Measurements from ENCODE around the gene PPP1R2. TPM values are rescaled to one million over a fixed set of nuclear protein-coding genes. Genes with fewer than 3 reads are reported as not detected.

Gene PPP1R2
- total RNA-seq, 1 experiment from 2014 or later: 46.1 TPM

DNA sequence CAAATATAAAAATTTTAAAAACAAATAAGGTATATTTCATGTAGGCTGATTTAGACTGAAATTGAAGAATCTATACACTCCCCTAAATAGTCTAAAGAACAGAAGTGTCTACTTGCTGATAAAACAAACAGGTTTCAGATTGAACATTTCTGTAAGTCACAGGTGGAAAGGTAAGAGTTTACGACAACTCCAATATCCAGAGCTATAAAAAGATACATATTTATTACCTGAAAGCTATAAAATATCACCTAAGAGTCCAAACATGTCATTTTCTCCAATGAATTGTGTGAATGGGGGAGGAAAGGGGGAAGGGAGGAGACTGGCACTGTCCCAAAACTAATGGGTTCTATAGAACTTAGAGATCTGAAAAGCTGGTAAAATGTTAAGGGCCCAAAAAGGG lies 26.1 kb downstream of the PPP1R2 start:
- Histone ChIP-seq H3K9me2 (ENCODE audit: insufficient read depth) (no peaks in the 10 kb centered on the region), H3K9ac (ENCODE audit: low read length) (no peak overlapping the region), H3K27me3 (ENCODE audit: insufficient read depth, low read length) (no peaks in the 10 kb centered on the region), H3K4me1 (ENCODE audit: control insufficient read depth in 1 of 2, insufficient read depth in 2 of 2, low read length in 2 of 2) (no peaks in the 10 kb centered on the region), H3K4me2 (ENCODE audit: low read length) (no peak overlapping the region), H4K20me1 (ENCODE audit: insufficient read depth) (no peaks in the 10 kb centered on the region), H3K27ac (ENCODE audit: low read depth, low read length) (no peak overlapping the region), H2AFZ (ENCODE audit: low read depth, low read length, poor library complexity, severe bottlenecking) (no peak overlapping the region), H3K36me3 (ENCODE audit: control insufficient read depth in 1 of 2, insufficient read depth in 2 of 2, low read length in 2 of 2) (peaks cover 6 to 7% of the 10 kb centered on the region in 2 experiments; a peak in 2 of 4 replicates), H3K9me3 (ENCODE audit: control insufficient read depth in 1 of 2, insufficient read depth in 1 of 2, low read depth in 1 of 2, low read length in 2 of 2) (no peaks in the 10 kb centered on the region), H3K4me3 (replicated peaks in 1 of 2; ENCODE audit: low read depth in 1 of 2, low read length in 2 of 2) (no peak overlapping the region), H3K79me2 (ENCODE audit: insufficient read depth, low read length) (no peaks in the 10 kb centered on the region)
- ChIA-PET CTCF (interaction anchor here (1.8 kb wide), 1 partner anchor 246 kb away, joined by 6 read pairs; the partner anchor contains the start of gene XXYLT1), RAD21 (ENCODE audit: low non-redundant PET in 1 of 2, low total read pairs in 2 of 2, uncharacterized antibody in 2 of 2, unreplicated experiment in 2 of 2) (interaction anchor here in 1 of 2 experiments (0.6 to 0.7 kb wide), 2 partner anchors 41 to 247 kb away, joined by 3 read pairs; no protein-coding TSS in a partner anchor), POLR2A (no interaction called here)
- DNase-seq (ENCODE audit: low read depth, low spot score) (no peak), ATAC-seq (no peak)
- intact Hi-C loops (cut with micrococcal nuclease): loop anchor here (10.0 kb wide), 1 partner anchor 1182 kb away; no protein-coding TSS in a partner anchor
- BruUV-seq (replicated peaks): no TSS peak
- TF ChIP-seq ZNF274 (IDR thresholded peaks at IDR 0.05; ENCODE audit: low read depth, low read length) (no peak), EGR1 (IDR thresholded peaks at IDR 0.05; ENCODE audit: low read depth) (no peak), EZH2 (IDR thresholded peaks at IDR 0.05) (no peak), SIN3A (IDR thresholded peaks at IDR 0.05; ENCODE audit: low read depth) (no peak), SRF (IDR thresholded peaks at IDR 0.05; ENCODE audit: low read depth) (no peak), ZFX (IDR thresholded peaks at IDR 0.05) (no peak), FOSL1 (IDR thresholded peaks at IDR 0.05; ENCODE audit: low read depth) (no peak), CEBPB (IDR thresholded peaks at IDR 0.05; ENCODE audit: low read depth) (no peak), JUND (IDR thresholded peaks at IDR 0.05) (no peak), YY1 (IDR thresholded peaks at IDR 0.05; ENCODE audit: extremely low read depth, insufficient replicate concordance, low read depth, low read length) (no peak), CBX3 (IDR thresholded peaks at IDR 0.05; ENCODE audit: low read depth) (no peak), EZH2phosphoT487 (IDR thresholded peaks at IDR 0.05; ENCODE audit: borderline replicate concordance) (no peak), SP1 (IDR thresholded peaks at IDR 0.05; ENCODE audit: low read depth) (no peak), POLR2A (IDR thresholded peaks at IDR 0.05; ENCODE audit: borderline replicate concordance, extremely low read depth, insufficient read depth, insufficient read length) (no peak), RAD21 (IDR thresholded peaks at IDR 0.05; ENCODE audit: low read depth) (no peak), POLR2AphosphoS5 (IDR thresholded peaks at IDR 0.05; ENCODE audit: low read depth, low read length) (no peak)
- TF ChIP-seq, protein P1, sequence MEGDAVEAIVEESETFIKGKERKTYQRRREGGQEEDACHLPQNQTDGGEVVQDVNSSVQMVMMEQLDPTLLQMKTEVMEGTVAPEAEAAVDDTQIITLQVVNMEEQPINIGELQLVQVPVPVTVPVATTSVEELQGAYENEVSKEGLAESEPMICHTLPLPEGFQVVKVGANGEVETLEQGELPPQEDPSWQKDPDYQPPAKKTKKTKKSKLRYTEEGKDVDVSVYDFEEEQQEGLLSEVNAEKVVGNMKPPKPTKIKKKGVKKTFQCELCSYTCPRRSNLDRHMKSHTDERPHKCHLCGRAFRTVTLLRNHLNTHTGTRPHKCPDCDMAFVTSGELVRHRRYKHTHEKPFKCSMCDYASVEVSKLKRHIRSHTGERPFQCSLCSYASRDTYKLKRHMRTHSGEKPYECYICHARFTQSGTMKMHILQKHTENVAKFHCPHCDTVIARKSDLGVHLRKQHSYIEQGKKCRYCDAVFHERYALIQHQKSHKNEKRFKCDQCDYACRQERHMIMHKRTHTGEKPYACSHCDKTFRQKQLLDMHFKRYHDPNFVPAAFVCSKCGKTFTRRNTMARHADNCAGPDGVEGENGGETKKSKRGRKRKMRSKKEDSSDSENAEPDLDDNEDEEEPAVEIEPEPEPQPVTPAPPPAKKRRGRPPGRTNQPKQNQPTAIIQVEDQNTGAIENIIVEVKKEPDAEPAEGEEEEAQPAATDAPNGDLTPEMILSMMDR (IDR thresholded peaks at IDR 0.05 in 2 of 3, conservative IDR thresholded peaks at IDR 0.05 in 1 of 3; ENCODE audit: borderline replicate concordance in 1 of 3, insufficient read depth in 1 of 3, low read depth in 2 of 3, low read length in 2 of 3): no peak
- TF ChIP-seq, protein P2, sequence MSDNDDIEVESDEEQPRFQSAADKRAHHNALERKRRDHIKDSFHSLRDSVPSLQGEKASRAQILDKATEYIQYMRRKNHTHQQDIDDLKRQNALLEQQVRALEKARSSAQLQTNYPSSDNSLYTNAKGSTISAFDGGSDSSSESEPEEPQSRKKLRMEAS (IDR thresholded peaks at IDR 0.05): no peak
- TF ChIP-seq, protein P3, sequence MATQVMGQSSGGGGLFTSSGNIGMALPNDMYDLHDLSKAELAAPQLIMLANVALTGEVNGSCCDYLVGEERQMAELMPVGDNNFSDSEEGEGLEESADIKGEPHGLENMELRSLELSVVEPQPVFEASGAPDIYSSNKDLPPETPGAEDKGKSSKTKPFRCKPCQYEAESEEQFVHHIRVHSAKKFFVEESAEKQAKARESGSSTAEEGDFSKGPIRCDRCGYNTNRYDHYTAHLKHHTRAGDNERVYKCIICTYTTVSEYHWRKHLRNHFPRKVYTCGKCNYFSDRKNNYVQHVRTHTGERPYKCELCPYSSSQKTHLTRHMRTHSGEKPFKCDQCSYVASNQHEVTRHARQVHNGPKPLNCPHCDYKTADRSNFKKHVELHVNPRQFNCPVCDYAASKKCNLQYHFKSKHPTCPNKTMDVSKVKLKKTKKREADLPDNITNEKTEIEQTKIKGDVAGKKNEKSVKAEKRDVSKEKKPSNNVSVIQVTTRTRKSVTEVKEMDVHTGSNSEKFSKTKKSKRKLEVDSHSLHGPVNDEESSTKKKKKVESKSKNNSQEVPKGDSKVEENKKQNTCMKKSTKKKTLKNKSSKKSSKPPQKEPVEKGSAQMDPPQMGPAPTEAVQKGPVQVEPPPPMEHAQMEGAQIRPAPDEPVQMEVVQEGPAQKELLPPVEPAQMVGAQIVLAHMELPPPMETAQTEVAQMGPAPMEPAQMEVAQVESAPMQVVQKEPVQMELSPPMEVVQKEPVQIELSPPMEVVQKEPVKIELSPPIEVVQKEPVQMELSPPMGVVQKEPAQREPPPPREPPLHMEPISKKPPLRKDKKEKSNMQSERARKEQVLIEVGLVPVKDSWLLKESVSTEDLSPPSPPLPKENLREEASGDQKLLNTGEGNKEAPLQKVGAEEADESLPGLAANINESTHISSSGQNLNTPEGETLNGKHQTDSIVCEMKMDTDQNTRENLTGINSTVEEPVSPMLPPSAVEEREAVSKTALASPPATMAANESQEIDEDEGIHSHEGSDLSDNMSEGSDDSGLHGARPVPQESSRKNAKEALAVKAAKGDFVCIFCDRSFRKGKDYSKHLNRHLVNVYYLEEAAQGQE (IDR thresholded peaks at IDR 0.05; ENCODE audit: low read depth): no peak
- TF ChIP-seq, protein P4, sequence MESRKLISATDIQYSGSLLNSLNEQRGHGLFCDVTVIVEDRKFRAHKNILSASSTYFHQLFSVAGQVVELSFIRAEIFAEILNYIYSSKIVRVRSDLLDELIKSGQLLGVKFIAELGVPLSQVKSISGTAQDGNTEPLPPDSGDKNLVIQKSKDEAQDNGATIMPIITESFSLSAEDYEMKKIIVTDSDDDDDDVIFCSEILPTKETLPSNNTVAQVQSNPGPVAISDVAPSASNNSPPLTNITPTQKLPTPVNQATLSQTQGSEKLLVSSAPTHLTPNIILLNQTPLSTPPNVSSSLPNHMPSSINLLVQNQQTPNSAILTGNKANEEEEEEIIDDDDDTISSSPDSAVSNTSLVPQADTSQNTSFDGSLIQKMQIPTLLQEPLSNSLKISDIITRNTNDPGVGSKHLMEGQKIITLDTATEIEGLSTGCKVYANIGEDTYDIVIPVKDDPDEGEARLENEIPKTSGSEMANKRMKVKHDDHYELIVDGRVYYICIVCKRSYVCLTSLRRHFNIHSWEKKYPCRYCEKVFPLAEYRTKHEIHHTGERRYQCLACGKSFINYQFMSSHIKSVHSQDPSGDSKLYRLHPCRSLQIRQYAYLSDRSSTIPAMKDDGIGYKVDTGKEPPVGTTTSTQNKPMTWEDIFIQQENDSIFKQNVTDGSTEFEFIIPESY (IDR thresholded peaks at IDR 0.05; ENCODE audit: extremely low read depth, insufficient replicate concordance, low read length): no peak

Measured in HCT116 (cell line).